OCI-LY3 (cell line): ENCODE data around the gene IPCEF1.
"Not testable (repeated sequence)": the region's sequence is repeated elsewhere in the genome, so short reads cannot be mapped to it uniquely, and the experiment has no call there.

Source experiments
- H2AFZ ChIP-seq: fragments of 200-600, 300-600 bp; shearing (Covaris generic); 2 replicates; pipeline ENCODE4 v1.6.0; 2014; ENCODE audit warnings: antibody characterized with exemption, low read depth, low read length
- H3K27ac ChIP-seq: fragments of 200-600, 300-600 bp; sonication (generic); 2 replicates; pipeline ENCODE4 v1.5.1; 2014; ENCODE audit warnings: mild to moderate bottlenecking, low read length, moderate library complexity, mixed read lengths
- H3K27me3 ChIP-seq: fragments of 200-600, 300-600 bp; sonication (generic); 2 replicates; pipeline ENCODE4 v1.6.1; 2014; ENCODE audit warnings: low read depth, low read length, mixed read lengths
- H3K36me3 ChIP-seq: fragments of 200-600, 300-600 bp; sonication (generic); replicated peaks from 2 replicates; pipeline ENCODE3; 2014; ENCODE audit warnings: low read depth, low read length, mixed read lengths
- H3K4me1 ChIP-seq: fragments of 300-600, 200-600 bp; sonication (generic); 2 replicates; pipeline ENCODE4 v1.6.1; 2014; ENCODE audit warnings: low read length, mixed read lengths
- H3K4me2 ChIP-seq: fragments of 200-600, 300-600 bp; sonication (generic); 2 replicates; pipeline ENCODE4 v1.6.1; 2014; ENCODE audit warnings: low read length, mixed read lengths
- H3K4me3 ChIP-seq: fragments of 300-600, 200-600 bp; sonication (generic); 2 replicates; pipeline ENCODE4 v1.5.1; 2014; ENCODE audit warnings: antibody characterized with exemption, mild to moderate bottlenecking, low read length, moderate library complexity
- H3K79me2 ChIP-seq: fragments of 300-600, 200-600 bp; shearing (Covaris generic); 2 replicates; pipeline ENCODE4 v1.6.1; 2014; ENCODE audit warnings: mild to moderate bottlenecking, low read length, mixed read lengths
- H3K9ac ChIP-seq: fragments of 300-600, 200-600 bp; shearing (Covaris generic); 2 replicates; pipeline ENCODE4 v1.6.0; 2014; ENCODE audit warnings: mild to moderate bottlenecking, low read length, moderate library complexity
- H3K9me3 ChIP-seq: fragments of 200-600, 300-600 bp; shearing (Covaris generic); 2 replicates; pipeline ENCODE4 v1.6.1; 2014; ENCODE audit warnings: low read length, mixed read lengths; ENCODE audit not compliant: insufficient read depth
- H4K20me1 ChIP-seq: fragments of 200-600, 300-600 bp; sonication (generic); 2 replicates; pipeline ENCODE4 v1.6.1; 2016; ENCODE audit warnings: low read length, mixed read lengths; ENCODE audit not compliant: insufficient read depth
- CTCF ChIP-seq: fragments of 200-600, 300-600 bp; sonication (generic); IDR thresholded peaks from 2 replicates; pipeline ENCODE4 v1.5.1; 2014; ENCODE audit warnings: antibody characterized with exemption, low read length, low read depth
- EZH2phosphoT487 ChIP-seq: fragments of 200-600 bp; shearing (Covaris generic); IDR thresholded peaks from 2 replicates; pipeline ENCODE4 v1.6.1; 2018; ENCODE audit warnings: antibody characterized with exemption, mixed run types, low read depth

Gene IPCEF1

GRCh38 chr6:154304191-154304590 lies 52.4 kb downstream of the IPCEF1 start:
- Histone ChIP-seq H3K27me3 (peaks cover 39% of the 10 kb centered on the region), H3K79me2 (no peaks in the 10 kb centered on the region), H4K20me1 (no peaks in the 10 kb centered on the region), H3K27ac (no peak overlapping the region), H3K36me3 (no peaks in the 10 kb centered on the region), H3K4me3 (no peak overlapping the region), H3K9ac (no peak overlapping the region), H3K4me2 (no peak overlapping the region), H3K9me3 (no peaks in the 10 kb centered on the region), H2AFZ (no peak overlapping the region), H3K4me1 (peaks cover 66% of the 10 kb centered on the region)
- TF ChIP-seq EZH2phosphoT487, result no peak

- peaks cover 41% of the 10 kb centered on the region for H3K27me3 ChIP-seq
- not testable (repeated sequence) for H2AFZ ChIP-seq
Measured at GRCh38 chr6:154303642-154304041, 53.0 kb downstream of the IPCEF1 start.

GRCh38 chr6:154301839-154302752 lies 54.5 kb downstream of the IPCEF1 start:
- Histone ChIP-seq H3K9ac (no peak overlapping the region), H3K27me3 (peaks cover 46% of the 10 kb centered on the region), H3K27ac (no peak overlapping the region), H3K36me3 (no peaks in the 10 kb centered on the region), H3K4me2 (peak overlapping the region; percentile 55), H3K9me3 (no peaks in the 10 kb centered on the region), H2AFZ (no peak overlapping the region), H3K79me2 (no peaks in the 10 kb centered on the region), H3K4me3 (peak overlapping the region; percentile 12; the same call in 1 of the 2 replicates), H4K20me1 (no peaks in the 10 kb centered on the region), H3K4me1 (peaks cover 52% of the 10 kb centered on the region)
- TF ChIP-seq CTCF, result no peak
- TF ChIP-seq EZH2phosphoT487, result no peak

More at GRCh38 chr6:154303642-154304041, 53.0 kb downstream of the IPCEF1 start:
- H4K20me1 ChIP-seq, H3K4me3 ChIP-seq, H3K36me3 ChIP-seq, H3K79me2 ChIP-seq, H3K4me2 ChIP-seq, H3K27ac ChIP-seq, H3K9me3 ChIP-seq, H3K9ac ChIP-seq: not testable (repeated sequence)
- H3K4me1 ChIP-seq, result peaks cover 61% of the 10 kb centered on the region

- Histone ChIP-seq H3K9me3 (no peaks in the 10 kb centered on the region), H3K27me3 (peaks cover 46% of the 10 kb centered on the region), H3K27ac (no peak overlapping the region), H3K4me3 (no peak overlapping the region), H3K9ac (no peak overlapping the region), H3K4me2 (no peak overlapping the region), H4K20me1 (no peaks in the 10 kb centered on the region), H3K36me3 (no peaks in the 10 kb centered on the region), H3K79me2 (no peaks in the 10 kb centered on the region), H3K4me1 (peaks cover 44% of the 10 kb centered on the region), H2AFZ (no peak overlapping the region)
- TF ChIP-seq CTCF (no peak), EZH2phosphoT487 (no peak)
Measured at GRCh38 chr6:154301086-154301625, 55.4 kb downstream of the IPCEF1 start.

- H3K4me2 ChIP-seq, result no peak overlapping the region
- TF ChIP-seq CTCF, result no peak
- no peak for TF ChIP-seq EZH2phosphoT487
- H4K20me1 ChIP-seq, result no peaks in the 10 kb centered on the region
- H3K4me3 ChIP-seq, result no peak overlapping the region
- H3K79me2 ChIP-seq, result no peaks in the 10 kb centered on the region
- H3K27ac ChIP-seq, result no peak overlapping the region
- peaks cover 27% of the 10 kb centered on the region for H3K4me1 ChIP-seq
- H3K27me3 ChIP-seq, result peaks cover 37% of the 10 kb centered on the region
- no peaks in the 10 kb centered on the region for H3K36me3 ChIP-seq
- no peaks in the 10 kb centered on the region for H3K9me3 ChIP-seq
- H3K9ac ChIP-seq, result no peak overlapping the region
- no peak overlapping the region for H2AFZ ChIP-seq
Measured at GRCh38 chr6:154298297-154298696, 58.3 kb downstream of the IPCEF1 start.
